ENCODE data around the gene AKNAD1. TPM values are rescaled to one million over a fixed set of nuclear protein-coding genes. Genes with fewer than 3 reads are reported as not detected.

Gene AKNAD1
- polyA plus RNA-seq, 1 of the 3 experiments (the other 2 are of a cell fraction): 0.71 TPM

- no peak overlapping the region; the same call in 1 of the 2 replicates for H3K4me2 ChIP-seq
- TF ChIP-seq, protein P1, sequence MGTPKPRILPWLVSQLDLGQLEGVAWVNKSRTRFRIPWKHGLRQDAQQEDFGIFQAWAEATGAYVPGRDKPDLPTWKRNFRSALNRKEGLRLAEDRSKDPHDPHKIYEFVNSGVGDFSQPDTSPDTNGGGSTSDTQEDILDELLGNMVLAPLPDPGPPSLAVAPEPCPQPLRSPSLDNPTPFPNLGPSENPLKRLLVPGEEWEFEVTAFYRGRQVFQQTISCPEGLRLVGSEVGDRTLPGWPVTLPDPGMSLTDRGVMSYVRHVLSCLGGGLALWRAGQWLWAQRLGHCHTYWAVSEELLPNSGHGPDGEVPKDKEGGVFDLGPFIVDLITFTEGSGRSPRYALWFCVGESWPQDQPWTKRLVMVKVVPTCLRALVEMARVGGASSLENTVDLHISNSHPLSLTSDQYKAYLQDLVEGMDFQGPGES (IDR thresholded peaks at IDR 0.05; ENCODE audit: low read depth, low read length): no peak
- TF ChIP-seq FOSL2 (IDR thresholded peaks at IDR 0.05; ENCODE audit: borderline replicate concordance, low read depth) (no peak), POLR2AphosphoS5 (IDR thresholded peaks at IDR 0.05; ENCODE audit: low read depth, low read length) (no peak), TEAD4 (IDR thresholded peaks at IDR 0.05; ENCODE audit: borderline replicate concordance, insufficient read depth) (no peak), TAF1 (IDR thresholded peaks at IDR 0.05; ENCODE audit: borderline replicate concordance, low read depth, low read length) (no peak), TCF12 (IDR thresholded peaks at IDR 0.05) (no peak), ELF1 (IDR thresholded peaks at IDR 0.05) (no peak), ZBTB33 (IDR thresholded peaks at IDR 0.05; ENCODE audit: borderline replicate concordance, low read depth) (no peak), CTCF (IDR thresholded peaks at IDR 0.05) (no peak), SMC3 (IDR thresholded peaks at IDR 0.05; ENCODE audit: low read depth, low read length) (no peak), FOXJ3 (CRISPR knock-in tag; IDR thresholded peaks at IDR 0.05) (no peak), NRF1 (IDR thresholded peaks at IDR 0.05; ENCODE audit: low read depth, low read length) (no peak), GABPA (IDR thresholded peaks at IDR 0.05; ENCODE audit: low read depth) (no peak), YY1 (IDR thresholded peaks at IDR 0.05; ENCODE audit: low read depth) (no peak), MEF2A (IDR thresholded peaks at IDR 0.05; ENCODE audit: borderline replicate concordance, low read depth) (no peak), USF2 (IDR thresholded peaks at IDR 0.05; ENCODE audit: borderline replicate concordance, low read depth, low read length) (no peak)
- TF ChIP-seq, protein P2, sequence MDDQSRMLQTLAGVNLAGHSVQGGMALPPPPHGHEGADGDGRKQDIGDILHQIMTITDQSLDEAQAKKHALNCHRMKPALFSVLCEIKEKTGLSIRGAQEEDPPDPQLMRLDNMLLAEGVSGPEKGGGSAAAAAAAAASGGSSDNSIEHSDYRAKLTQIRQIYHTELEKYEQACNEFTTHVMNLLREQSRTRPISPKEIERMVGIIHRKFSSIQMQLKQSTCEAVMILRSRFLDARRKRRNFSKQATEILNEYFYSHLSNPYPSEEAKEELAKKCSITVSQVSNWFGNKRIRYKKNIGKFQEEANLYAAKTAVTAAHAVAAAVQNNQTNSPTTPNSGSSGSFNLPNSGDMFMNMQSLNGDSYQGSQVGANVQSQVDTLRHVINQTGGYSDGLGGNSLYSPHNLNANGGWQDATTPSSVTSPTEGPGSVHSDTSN (IDR thresholded peaks at IDR 0.05): no peak
- TF ChIP-seq, protein P3, sequence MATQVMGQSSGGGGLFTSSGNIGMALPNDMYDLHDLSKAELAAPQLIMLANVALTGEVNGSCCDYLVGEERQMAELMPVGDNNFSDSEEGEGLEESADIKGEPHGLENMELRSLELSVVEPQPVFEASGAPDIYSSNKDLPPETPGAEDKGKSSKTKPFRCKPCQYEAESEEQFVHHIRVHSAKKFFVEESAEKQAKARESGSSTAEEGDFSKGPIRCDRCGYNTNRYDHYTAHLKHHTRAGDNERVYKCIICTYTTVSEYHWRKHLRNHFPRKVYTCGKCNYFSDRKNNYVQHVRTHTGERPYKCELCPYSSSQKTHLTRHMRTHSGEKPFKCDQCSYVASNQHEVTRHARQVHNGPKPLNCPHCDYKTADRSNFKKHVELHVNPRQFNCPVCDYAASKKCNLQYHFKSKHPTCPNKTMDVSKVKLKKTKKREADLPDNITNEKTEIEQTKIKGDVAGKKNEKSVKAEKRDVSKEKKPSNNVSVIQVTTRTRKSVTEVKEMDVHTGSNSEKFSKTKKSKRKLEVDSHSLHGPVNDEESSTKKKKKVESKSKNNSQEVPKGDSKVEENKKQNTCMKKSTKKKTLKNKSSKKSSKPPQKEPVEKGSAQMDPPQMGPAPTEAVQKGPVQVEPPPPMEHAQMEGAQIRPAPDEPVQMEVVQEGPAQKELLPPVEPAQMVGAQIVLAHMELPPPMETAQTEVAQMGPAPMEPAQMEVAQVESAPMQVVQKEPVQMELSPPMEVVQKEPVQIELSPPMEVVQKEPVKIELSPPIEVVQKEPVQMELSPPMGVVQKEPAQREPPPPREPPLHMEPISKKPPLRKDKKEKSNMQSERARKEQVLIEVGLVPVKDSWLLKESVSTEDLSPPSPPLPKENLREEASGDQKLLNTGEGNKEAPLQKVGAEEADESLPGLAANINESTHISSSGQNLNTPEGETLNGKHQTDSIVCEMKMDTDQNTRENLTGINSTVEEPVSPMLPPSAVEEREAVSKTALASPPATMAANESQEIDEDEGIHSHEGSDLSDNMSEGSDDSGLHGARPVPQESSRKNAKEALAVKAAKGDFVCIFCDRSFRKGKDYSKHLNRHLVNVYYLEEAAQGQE (IDR thresholded peaks at IDR 0.05; ENCODE audit: low read depth, low read length): no peak
- POLR2A ChIA-PET: interaction anchor here (0.6 kb wide), 1 partner anchor 10 kb away, joined by 3 read pairs; no protein-coding TSS in a partner anchor
- CTCF ChIA-PET: interaction anchor here (0.7 to 1.3 kb wide), 3 partner anchors 24 to 742 kb away, joined by 3 to 4 read pairs (median 3); no protein-coding TSS in a partner anchor
- H3K27ac ChIP-seq (ENCODE audit: low read depth in 2 of 2, low read length in 1 of 2): no peak overlapping the region
- no peak overlapping the region for H2AFZ ChIP-seq (ENCODE audit: low read depth)
- H3K9ac ChIP-seq: no peak overlapping the region
- H3K4me1 ChIP-seq (ENCODE audit: control insufficient read depth in 1 of 2, insufficient read depth in 2 of 2, low read depth in 1 of 2, low read length in 1 of 2): peaks cover 0 to 2% of the 10 kb centered on the region in 2 experiments; a peak in 1 of 4 replicates
- H3K9me3 ChIP-seq: no peaks in the 10 kb centered on the region
- H3K36me3 ChIP-seq (replicated peaks in 1 of 2; ENCODE audit: control insufficient read depth in 1 of 2, insufficient read depth in 2 of 2, low read length in 1 of 2): no peaks in the 10 kb centered on the region
- 55% methylated on average over 3 of the region's 3 CpGs for WGBS (ENCODE audit: low lambda C conversion rate)
- no peaks in the 10 kb centered on the region for H3F3A ChIP-seq (replicated peaks; ENCODE audit: insufficient read depth)
- no peak overlapping the region for H3K4me3 ChIP-seq (ENCODE audit: low read depth in 2 of 2, low read length in 1 of 2)
- no peaks in the 10 kb centered on the region for H3K79me2 ChIP-seq (ENCODE audit: insufficient read depth)
- H4K20me1 ChIP-seq (ENCODE audit: insufficient read depth): no peaks in the 10 kb centered on the region
- no peak for DNase-seq
- H3K27me3 ChIP-seq (ENCODE audit: insufficient read depth): no peaks in the 10 kb centered on the region
- H3K9me2 ChIP-seq: no peaks in the 10 kb centered on the region
Measured at GRCh38 chr1:108854221-108855019, 2.5 kb downstream of the AKNAD1 start.
